GM19463 (cell line): ENCODE measurements around the gene LY86.
"Not testable (repeated sequence)": the region's sequence is repeated elsewhere in the genome, so short reads cannot be mapped to it uniquely, and the experiment has no call there.

ENCODE experiments used
- ATAC-seq: cut with Tn5 transposase; IDR thresholded peaks from one replicate; pipeline ENCODE4 v1.9.1; 2021; ENCODE audit warnings: mild to moderate bottlenecking, moderate library complexity; ENCODE audit not compliant: unreplicated experiment

LY86 gene

DNA sequence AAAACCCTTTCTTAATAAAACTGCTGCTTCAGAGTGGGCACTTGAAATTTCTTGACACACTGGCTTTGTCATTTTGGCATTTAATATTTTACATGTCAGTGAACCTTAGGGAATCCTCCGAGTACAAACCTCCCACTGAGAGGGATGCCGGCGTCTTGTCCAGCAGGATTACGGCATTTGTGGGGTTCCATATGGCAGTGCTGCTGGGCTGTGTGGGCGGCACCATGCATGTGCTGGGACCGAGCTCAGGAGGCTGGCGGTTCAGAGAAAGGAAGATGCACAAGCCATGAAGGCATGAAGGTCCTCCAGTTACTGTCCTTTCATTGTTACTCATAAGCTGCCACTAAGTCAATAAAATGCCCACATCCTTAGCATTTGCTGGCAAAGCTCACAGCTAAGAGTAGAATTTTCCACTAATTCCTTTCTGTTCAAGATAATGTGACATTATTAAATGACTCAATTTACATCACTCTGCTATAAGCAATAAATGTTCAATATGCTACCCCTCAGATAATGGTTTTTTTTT is 61.4 kb downstream of the LY86 start:
- no peak for ATAC-seq

DNA sequence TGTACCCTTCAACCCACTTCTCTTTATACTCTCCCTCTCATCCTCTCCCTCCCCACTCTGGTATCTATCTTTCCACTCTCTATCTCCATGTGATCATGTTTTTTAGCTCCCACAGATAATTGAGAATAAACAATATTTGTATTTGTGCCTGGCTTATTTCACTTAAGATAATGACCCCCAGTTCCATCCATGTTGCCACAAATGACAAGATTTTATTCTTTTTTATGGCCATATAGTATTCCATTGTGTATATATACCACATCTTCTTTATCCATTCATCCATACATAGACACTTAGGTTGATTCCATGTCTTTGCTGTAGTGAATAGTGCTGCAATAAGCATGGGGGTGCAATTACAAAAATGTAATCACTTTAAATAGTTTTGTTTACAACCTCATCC is 62.3 kb downstream of the LY86 start:
- no peak for ATAC-seq

- no peak for ATAC-seq
These were observed 62.8 kb downstream of the LY86 start for GRCh38 chr6:6651335-6651734.

- no peak for ATAC-seq
These were observed 64.4 kb downstream of the LY86 start for GRCh38 chr6:6652932-6653331.

- no peak for ATAC-seq
These were observed 66.4 kb downstream of the LY86 start for GRCh38 chr6:6654599-6655575.

DNA sequence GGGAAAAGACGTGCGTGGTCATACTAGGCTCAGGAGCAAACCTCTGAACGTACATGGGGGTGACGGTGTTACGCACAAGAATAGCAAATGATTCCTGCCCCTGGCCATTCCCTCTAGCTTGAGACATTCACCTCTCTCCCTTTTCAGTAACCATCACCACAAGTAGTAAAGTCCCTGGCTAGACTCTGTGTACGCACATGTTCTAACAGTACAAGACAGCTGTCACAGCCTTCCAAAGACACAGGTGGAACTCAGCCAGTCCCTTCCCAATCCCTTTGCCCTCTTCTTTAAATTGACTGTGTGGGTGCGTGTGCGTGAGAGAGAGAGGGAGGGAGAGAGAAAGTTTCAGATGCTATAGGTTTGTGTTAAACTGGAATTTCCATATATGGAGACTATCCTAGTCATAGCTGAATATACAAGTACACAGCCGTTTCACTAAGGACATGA is 67.3 kb downstream of the LY86 start:
- peak; percentile 51 for ATAC-seq

- ATAC-seq: peak; percentile 39
These were observed 67.8 kb downstream of the LY86 start for GRCh38 chr6:6656287-6656686.

DNA sequence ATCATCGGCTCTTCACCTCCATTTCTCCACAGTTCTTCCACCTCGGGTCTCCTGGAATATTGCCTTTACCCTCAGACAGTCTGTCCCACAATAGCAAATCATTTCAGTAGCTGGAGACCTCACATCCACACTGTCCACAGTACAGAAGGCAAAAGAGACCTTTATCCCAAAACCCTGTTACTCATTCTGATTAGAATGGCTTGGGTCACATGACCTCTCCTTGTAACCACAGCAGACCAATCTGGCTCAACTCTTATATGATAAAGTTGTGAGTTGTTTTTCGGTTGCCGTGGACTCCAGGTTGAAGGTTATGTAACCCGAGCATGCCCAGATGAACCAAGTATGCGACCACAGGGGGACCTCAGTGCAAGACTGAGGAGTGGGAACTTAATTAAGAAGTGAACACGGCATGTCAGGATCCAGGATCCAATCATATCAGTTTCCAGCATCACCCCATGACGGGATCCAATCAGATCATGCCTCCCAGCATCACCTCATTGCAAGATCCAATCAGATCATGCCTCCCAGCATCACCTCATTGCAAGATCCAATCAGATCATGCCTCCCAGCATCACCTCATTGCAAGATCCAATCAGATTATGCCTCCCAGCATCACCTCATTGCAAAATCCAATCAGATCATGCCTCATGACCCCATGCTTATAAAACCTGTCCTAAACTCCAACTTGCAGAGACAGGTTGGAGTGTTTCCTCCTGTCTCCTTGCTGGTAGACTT is 68.7 kb downstream of the LY86 start:
- no peak for ATAC-seq

GRCh38 chr6:6657820-6658217 is 69.3 kb downstream of the LY86 start:
- no peak for ATAC-seq

DNA sequence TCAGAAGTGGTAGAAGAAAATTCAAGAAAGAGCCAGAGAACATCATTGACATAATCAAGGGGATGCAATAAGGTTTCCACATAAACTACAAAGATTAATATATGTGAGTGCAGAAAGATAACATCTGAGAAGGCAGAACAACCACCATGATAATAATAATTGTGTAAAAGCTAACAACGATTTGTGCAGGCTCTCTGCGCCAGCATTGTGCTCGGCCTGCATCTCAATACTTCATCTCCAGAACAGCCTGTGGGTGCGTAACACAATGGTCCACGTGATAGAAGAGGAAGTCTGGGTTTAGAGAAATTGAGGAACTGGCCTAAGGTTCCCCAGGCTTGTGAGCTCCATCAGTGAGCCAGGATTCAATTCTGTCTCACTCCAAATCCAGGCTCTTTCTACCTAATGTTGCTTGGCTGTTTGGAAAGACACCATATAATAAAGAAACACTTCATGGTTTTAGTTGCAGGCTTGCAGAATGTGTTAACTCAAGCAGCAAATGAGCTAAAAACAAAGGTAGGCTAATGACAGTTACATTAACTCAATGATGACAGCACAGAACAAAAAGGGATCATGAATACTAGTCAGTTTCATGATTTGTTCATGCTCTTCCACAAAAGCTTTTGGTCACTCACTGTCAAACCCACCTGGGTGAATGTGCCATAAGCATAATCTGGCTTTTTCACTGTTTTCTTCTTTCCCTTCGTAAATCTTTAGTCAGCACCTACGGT is 71.2 kb downstream of the LY86 start:
- no peak for ATAC-seq

GRCh38 chr6:6660339-6661045 is 72.0 kb downstream of the LY86 start:
- ATAC-seq: no peak

GRCh38 chr6:6661191-6661590 is 72.7 kb downstream of the LY86 start:
- ATAC-seq: no peak

- ATAC-seq: no peak
These were observed 73.2 kb downstream of the LY86 start for GRCh38 chr6:6661684-6662083.

GRCh38 chr6:6663421-6664135 is 75.1 kb downstream of the LY86 start:
- no peak for ATAC-seq

DNA sequence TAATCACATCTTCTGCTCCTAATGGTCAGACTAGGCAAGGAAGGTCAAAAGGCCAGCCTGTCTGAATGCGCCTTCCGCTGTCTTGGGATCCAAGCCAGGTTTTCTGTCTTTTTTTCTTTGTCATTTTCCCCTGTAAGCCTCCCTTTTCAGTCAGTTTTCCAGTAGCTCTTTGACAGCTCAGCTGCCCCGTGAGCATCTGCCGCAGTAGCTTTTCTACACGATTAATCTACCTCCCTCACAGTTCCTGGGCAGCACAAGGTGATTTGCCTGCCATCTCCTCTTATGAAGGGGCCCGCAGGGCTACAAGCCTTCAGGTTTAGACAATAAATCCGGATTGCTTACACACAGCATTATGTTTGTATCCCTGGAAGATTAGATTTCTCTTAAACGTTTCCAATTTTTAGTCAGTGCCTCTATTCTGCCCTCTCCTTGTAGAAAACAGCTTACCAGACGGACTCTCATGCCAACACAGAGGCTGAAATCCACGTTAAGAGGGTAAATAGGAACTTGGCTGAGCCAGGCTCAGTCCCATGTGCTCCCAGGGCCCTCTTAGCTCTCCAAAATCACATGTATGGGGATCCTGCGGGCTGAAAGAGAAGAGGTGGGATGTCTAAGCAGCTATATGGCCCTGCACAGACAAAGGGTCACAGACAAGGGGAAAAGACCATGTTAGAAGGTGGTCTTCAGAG is 77.2 kb downstream of the LY86 start:
- ATAC-seq: no peak

DNA sequence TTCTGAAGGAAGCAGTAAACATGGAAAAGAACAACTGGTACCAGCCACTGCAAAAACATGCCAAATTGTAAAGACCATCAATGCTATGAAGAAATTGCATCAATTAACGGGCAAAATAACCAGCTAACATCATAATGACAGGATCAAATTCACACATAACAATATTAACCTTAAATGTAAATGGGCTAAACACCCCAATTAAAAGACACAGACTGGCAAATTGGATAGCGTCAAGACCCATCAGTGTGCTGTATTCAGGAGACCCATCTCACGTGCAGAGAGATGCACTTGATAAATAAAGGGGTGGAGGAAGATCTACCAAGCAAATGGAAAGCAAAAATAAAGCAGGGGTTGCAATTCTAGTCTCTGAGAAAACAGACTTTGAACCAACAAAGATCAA is 81.6 kb downstream of the LY86 start:
- ATAC-seq: not testable (repeated sequence)

GRCh38 chr6:6674872-6675271 is 86.4 kb downstream of the LY86 start:
- ATAC-seq: no peak

DNA sequence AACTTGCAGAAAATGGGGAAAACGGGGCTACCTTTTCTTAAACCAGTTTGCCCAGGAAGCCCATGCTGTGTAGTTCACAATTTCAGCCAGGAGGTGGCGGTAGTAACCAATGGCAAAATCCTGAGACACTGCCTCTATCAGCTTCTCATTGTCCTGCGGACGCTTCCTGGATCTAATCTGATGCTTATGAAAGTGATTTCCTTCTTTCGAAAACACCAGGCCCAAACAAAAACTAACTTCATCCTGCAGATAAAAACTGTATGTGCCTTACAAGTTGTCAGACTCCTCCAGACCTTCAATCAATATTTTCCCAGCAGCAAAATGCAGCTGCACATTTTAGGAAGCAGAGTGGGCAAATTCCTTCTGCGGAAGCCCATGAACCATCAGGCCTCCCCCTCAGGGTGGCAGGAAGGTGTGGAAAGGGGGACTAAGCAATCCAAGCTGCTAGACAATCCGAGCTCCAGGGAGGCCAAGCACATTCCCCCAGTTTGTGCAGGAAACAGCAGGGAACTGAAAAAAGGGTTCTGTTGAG is 88.5 kb downstream of the LY86 start:
- ATAC-seq: no peak

- no peak for ATAC-seq
These were observed 89.7 kb downstream of the LY86 start for GRCh38 chr6:6678185-6678671.
